ENCODE data around the gene SELENON. TPM values are rescaled to one million over a fixed set of nuclear protein-coding genes. Genes with fewer than 3 reads are reported as not detected.

Gene SELENON
- polyA plus RNA-seq, 3 donors: 1.5 to 31.5 (median 3.5) TPM

DNA sequence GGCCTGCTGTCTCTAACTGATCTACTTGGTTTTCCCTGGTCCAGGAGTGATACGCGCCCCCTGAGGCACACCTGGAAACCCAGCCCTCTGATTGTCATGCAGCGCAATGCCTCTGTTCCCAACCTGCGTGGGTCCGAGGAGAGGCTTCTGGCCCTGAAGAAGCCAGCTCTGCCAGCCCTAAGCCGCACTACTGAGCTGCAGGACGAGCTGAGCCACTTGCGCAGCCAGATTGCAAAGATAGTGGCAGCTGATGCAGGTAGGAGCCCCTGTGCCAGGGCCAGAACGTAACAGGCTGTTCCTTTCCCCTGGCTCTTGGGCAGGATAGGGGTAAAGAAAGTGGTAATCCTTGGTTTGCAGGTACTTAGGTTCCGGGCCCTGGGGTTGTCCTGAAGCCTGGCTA lies 26.6 kb downstream of the SELENON start:
- WGBS (ENCODE audit: insufficient coverage): over 99% methylated on average over 9 of the region's 10 CpGs
- Histone ChIP-seq H3K9me3 (replicated peaks in 1 of 2; ENCODE audit: control insufficient read depth in 1 of 2, insufficient read depth in 1 of 2, low read length in 2 of 2) (no peaks in the 10 kb centered on the region), H3K9ac (ENCODE audit: insufficient read depth, low read length, poor library complexity, severe bottlenecking) (no peak overlapping the region), H3K4me3 (replicated peaks in 1 of 3; ENCODE audit: low read depth in 2 of 3, low read length in 3 of 3) (no peak overlapping the region), H3K79me2 (ENCODE audit: insufficient read depth, low read length) (peaks cover 33% of the 10 kb centered on the region), H2AFZ (ENCODE audit: insufficient read depth, low read depth, low read length, poor library complexity, severe bottlenecking) (no peak overlapping the region), H3K36me3 (replicated peaks in 1 of 2; ENCODE audit: control insufficient read depth in 1 of 2, insufficient read depth in 2 of 2, low read length in 2 of 2) (peaks cover 69 to 80% of the 10 kb centered on the region in 2 donors), H3K27ac (ENCODE audit: low read depth in 1 of 2, low read length in 2 of 2) (peak overlapping the region in 1 of 2 donors; percentile 3), H3K4me2 (replicated peaks; ENCODE audit: extremely low read depth, low read length, poor library complexity, severe bottlenecking) (no peak overlapping the region), H3K4me1 (ENCODE audit: control insufficient read depth in 1 of 2, insufficient read depth in 2 of 2, low read length in 2 of 2) (peaks cover 4 to 6% of the 10 kb centered on the region in 2 donors), H3K27me3 (ENCODE audit: control insufficient read depth in 2 of 2, insufficient read depth in 2 of 2, low read length in 2 of 2) (no peaks in the 10 kb centered on the region), H4K20me1 (ENCODE audit: insufficient read depth, low read length) (peaks cover 34% of the 10 kb centered on the region)
- peaks cover 0 to 2% (median 0%) of the 10 kb centered on the region in 3 donors for H3K27me3 Mint-ChIP-seq (ENCODE audit: low read depth in 3 of 3)
- no peak overlapping the region for H3K4me3 Mint-ChIP-seq
- intact Hi-C loops (cut with micrococcal nuclease): no loop called here
- H3K36me3 Mint-ChIP-seq: peaks cover 58 to 82% of the 10 kb centered on the region in 2 donors
- H3K4me1 Mint-ChIP-seq: peaks cover 10% of the 10 kb centered on the region
- peaks cover 0 to 2% (median 0%) of the 10 kb centered on the region in 7 donors for H3K9me3 Mint-ChIP-seq
- no peak for TF ChIP-seq CTCF (IDR thresholded peaks at IDR 0.05)
- H3K27ac Mint-ChIP-seq: peak overlapping the region in 1 of 7 donors; percentile 8
- no peak for DNase-seq

DNA sequence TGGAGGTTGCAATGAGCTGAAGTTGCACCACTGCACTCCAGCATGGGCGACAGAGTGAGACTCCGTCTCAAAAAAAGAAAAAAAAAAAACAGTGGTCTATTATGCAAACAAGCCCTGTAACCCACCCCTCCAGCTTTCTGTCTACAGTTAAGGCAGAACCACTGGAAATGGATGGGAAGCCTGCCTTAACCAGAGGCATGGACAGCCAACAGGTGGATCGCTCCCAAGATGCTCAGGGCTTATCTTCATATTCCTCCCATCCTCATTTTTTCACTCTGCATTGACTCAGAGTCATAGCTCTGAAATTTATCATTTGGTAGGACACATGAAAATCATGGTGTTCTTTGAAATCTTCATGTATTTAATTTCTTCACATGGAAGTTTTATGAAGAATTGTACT lies 28.5 kb downstream of the SELENON start:
- H3K4me1 Mint-ChIP-seq: peaks cover 14% of the 10 kb centered on the region
- Histone ChIP-seq H3K4me3 (replicated peaks in 1 of 3; ENCODE audit: low read depth in 2 of 3, low read length in 3 of 3) (no peak overlapping the region), H3K9me3 (replicated peaks in 1 of 2; ENCODE audit: control insufficient read depth in 1 of 2, insufficient read depth in 1 of 2, low read length in 2 of 2) (no peaks in the 10 kb centered on the region), H3K4me2 (replicated peaks; ENCODE audit: extremely low read depth, low read length, poor library complexity, severe bottlenecking) (no peak overlapping the region), H4K20me1 (ENCODE audit: insufficient read depth, low read length) (peaks cover 21% of the 10 kb centered on the region), H3K36me3 (replicated peaks in 1 of 2; ENCODE audit: control insufficient read depth in 1 of 2, insufficient read depth in 2 of 2, low read length in 2 of 2) (peaks cover 84 to 95% of the 10 kb centered on the region in 2 donors), H3K27ac (ENCODE audit: low read depth in 1 of 2, low read length in 2 of 2) (no peak overlapping the region), H2AFZ (ENCODE audit: insufficient read depth, low read depth, low read length, poor library complexity, severe bottlenecking) (no peak overlapping the region), H3K27me3 (ENCODE audit: control insufficient read depth in 2 of 2, insufficient read depth in 2 of 2, low read length in 2 of 2) (no peaks in the 10 kb centered on the region), H3K4me1 (ENCODE audit: control insufficient read depth in 1 of 2, insufficient read depth in 2 of 2, low read length in 2 of 2) (peaks cover 0 to 8% of the 10 kb centered on the region in 2 donors), H3K79me2 (ENCODE audit: insufficient read depth, low read length) (peaks cover 23% of the 10 kb centered on the region), H3K9ac (ENCODE audit: insufficient read depth, low read length, poor library complexity, severe bottlenecking) (no peak overlapping the region)
- no peak overlapping the region for H3K27ac Mint-ChIP-seq
- WGBS (ENCODE audit: insufficient coverage): no CpG with 5 or more reads among the region's 3 CpGs
- H3K4me3 Mint-ChIP-seq: no peak overlapping the region
- H3K27me3 Mint-ChIP-seq (ENCODE audit: low read depth in 3 of 3): no peaks in the 10 kb centered on the region
- H3K36me3 Mint-ChIP-seq: peaks cover 72 to 85% of the 10 kb centered on the region in 2 donors
- no peak for TF ChIP-seq CTCF (IDR thresholded peaks at IDR 0.05)
- H3K9me3 Mint-ChIP-seq: no peaks in the 10 kb centered on the region
- intact Hi-C loops (cut with micrococcal nuclease): no loop called here
- DNase-seq: no peak
